ENCODE measurements around the gene NUP58. TPM values are rescaled to one million over a fixed set of nuclear protein-coding genes. Genes with fewer than 3 reads are reported as not detected.
A peak's percentile ranks its signal among the peaks of the same experiment; 100 is the strongest.

Gene NUP58
- total and polyA plus RNA-seq, 8 donors = 59.4 to 78.2 (median 62.6) TPM

GRCh38 chr13:25286969-25287961 lies 14.2 kb upstream of the NUP58 start, which contains the start of gene MTMR6:
Gene MTMR6, minus strand, starts transcription at chr13:25287488. Its CDS starts 241 bp downstream, at chr13:25287247.
- peak; percentile 100 for TF ChIP-seq CTCF (IDR thresholded peaks at IDR 0.05)
- peaks cover 4 to 30% of the 10 kb centered on the region in 2 donors for H3K4me1 ChIP-seq
- H3K4me3 ChIP-seq = peak within 1 kb of the TSS; percentile 92 to 93
- H3K36me3 ChIP-seq = no peaks in the 10 kb centered on the region
- DNase-seq (peak; percentile 82 to 100 (median 93)), ATAC-seq (peak; percentile 100)
- peak within 1 kb of the TSS; percentile 95 to 99 for H3K27ac ChIP-seq
- no peaks in the 10 kb centered on the region for H3K9me3 ChIP-seq
- H3K27me3 ChIP-seq = peaks cover 0 to 16% of the 10 kb centered on the region in 2 donors
- intact Hi-C loops (cut with DNase I) = no loop called here

GRCh38 chr13:25288966-25289365 lies 12.5 kb upstream of the NUP58 start:
- intact Hi-C loops (cut with DNase I) = no loop called here
- ATAC-seq (no peak), DNase-seq (no peak)
- TF ChIP-seq CTCF (IDR thresholded peaks at IDR 0.05) = no peak
- Histone ChIP-seq H3K36me3 (no peaks in the 10 kb centered on the region), H3K4me1 (peaks cover 4 to 28% of the 10 kb centered on the region in 2 donors), H3K9me3 (no peaks in the 10 kb centered on the region), H3K4me3 (no peak overlapping the region), H3K27ac (no peak overlapping the region), H3K27me3 (peaks cover 0 to 16% of the 10 kb centered on the region in 2 donors)

- H3K4me1 ChIP-seq = peaks cover 0 to 6% of the 10 kb centered on the region in 2 donors
- H3K36me3 ChIP-seq = no peaks in the 10 kb centered on the region
- no peak overlapping the region for H3K4me3 ChIP-seq
- no peak for DNase-seq
- intact Hi-C loops (cut with DNase I) = no loop called here
- H3K9me3 ChIP-seq = no peaks in the 10 kb centered on the region
- peaks cover 0 to 31% of the 10 kb centered on the region in 2 donors for H3K27me3 ChIP-seq
- ATAC-seq = no peak
- H3K27ac ChIP-seq = no peak overlapping the region
- TF ChIP-seq CTCF (IDR thresholded peaks at IDR 0.05) = no peak
Observed at GRCh38 chr13:25291691-25292090, 9.7 kb upstream of the NUP58 start.

GRCh38 chr13:25292301-25292700 lies 9.1 kb upstream of the NUP58 start:
- ATAC-seq = peak; percentile 12
- H3K36me3 ChIP-seq = no peaks in the 10 kb centered on the region
- no peaks in the 10 kb centered on the region for H3K9me3 ChIP-seq
- H3K4me3 ChIP-seq = no peak overlapping the region
- no peak for DNase-seq
- no peak overlapping the region for H3K27ac ChIP-seq
- TF ChIP-seq CTCF (IDR thresholded peaks at IDR 0.05) = no peak
- peaks cover 0 to 37% of the 10 kb centered on the region in 2 donors for H3K27me3 ChIP-seq
- intact Hi-C loops (cut with DNase I) = no loop called here
- peaks cover 0 to 6% of the 10 kb centered on the region in 2 donors for H3K4me1 ChIP-seq

- Histone ChIP-seq H3K4me3 (no peak overlapping the region), H3K4me1 (no peaks in the 10 kb centered on the region), H3K27me3 (peaks cover 0 to 42% of the 10 kb centered on the region in 2 donors), H3K9me3 (no peaks in the 10 kb centered on the region), H3K27ac (no peak overlapping the region), H3K36me3 (no peaks in the 10 kb centered on the region)
- intact Hi-C loops (cut with DNase I) = no loop called here
- ATAC-seq (no peak), DNase-seq (no peak)
- no peak for TF ChIP-seq CTCF (IDR thresholded peaks at IDR 0.05)
Observed at GRCh38 chr13:25295228-25295627, 6.2 kb upstream of the NUP58 start.
